ENCODE measurements around the gene UBE2J2.

- TF ChIP-seq CTCF (IDR thresholded peaks at IDR 0.05) (peak in 2 of 3 experiments; percentile 3 to 15), POLR2A (IDR thresholded peaks at IDR 0.05) (no peak)
Observed at GRCh38 chr1:1307923-1308755, 34.5 kb upstream of the UBE2J2 start, which contains the start of the genes ACAP3 and PUSL1.

All from testis (tissue), 2 donors.